AG09309 (cell line): ENCODE results near the gene LDLRAD3.

Experiments
- DNase-seq: peaks from one replicate; pipeline ENCODE4 v3.0.0-alpha.2; 2010; ENCODE audit warnings: low read depth
- H3K4me3 ChIP-seq: 2 replicates; pipeline ENCODE4 v1.5.1; 2011; ENCODE audit warnings: mild to moderate bottlenecking, low read depth, low read length, moderate library complexity; ENCODE audit not compliant: control insufficient read depth
- CTCF ChIP-seq: IDR thresholded peaks from 2 replicates; pipeline ENCODE4 v1.5.1; 2011; ENCODE audit warnings: mild to moderate bottlenecking, low read depth, low read length, inconsistent platforms; ENCODE audit not compliant: insufficient read depth, control insufficient read depth; ENCODE audit errors: missing control alignments

LDLRAD3 gene

DNA sequence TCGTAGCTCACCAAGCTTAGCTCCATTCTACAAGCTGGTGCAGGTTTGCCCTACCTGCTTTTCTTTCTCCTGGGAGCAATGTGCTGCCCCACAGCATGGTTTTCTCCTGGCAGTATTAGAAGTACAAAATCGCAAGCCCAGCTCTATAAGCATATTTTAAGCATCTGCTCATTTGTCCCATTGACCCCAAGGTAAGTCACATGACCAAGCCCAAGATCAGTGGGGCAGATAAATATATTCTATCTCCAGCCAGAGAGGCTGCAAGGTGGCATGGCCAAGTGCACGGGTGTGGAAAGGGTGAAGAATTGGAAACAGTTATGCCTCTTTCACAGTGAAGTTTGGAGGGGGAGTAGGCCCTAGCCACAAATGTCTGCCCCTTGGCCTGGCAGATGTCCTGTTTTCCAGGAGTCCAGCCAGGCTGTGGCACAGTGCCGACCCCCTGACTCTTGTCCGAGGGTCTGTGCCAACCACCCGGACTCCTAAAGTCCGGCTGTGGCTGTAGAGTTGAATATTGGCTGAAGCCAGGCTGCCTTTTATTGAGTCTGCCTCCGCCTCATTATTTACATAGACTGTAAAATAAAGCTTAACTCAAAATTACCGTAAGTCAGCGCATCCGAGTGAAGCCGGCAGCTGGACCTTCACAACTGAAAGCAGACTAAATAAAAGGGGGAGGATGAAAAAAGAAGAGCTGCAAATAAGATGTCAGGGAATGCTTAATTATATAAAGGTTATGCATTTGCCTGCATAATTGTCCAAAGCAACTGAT, 179.7 kb downstream of the LDLRAD3 start:
- TF ChIP-seq CTCF = no peak
- H3K4me3 ChIP-seq = no peak overlapping the region
- DNase-seq = no peak

DNA sequence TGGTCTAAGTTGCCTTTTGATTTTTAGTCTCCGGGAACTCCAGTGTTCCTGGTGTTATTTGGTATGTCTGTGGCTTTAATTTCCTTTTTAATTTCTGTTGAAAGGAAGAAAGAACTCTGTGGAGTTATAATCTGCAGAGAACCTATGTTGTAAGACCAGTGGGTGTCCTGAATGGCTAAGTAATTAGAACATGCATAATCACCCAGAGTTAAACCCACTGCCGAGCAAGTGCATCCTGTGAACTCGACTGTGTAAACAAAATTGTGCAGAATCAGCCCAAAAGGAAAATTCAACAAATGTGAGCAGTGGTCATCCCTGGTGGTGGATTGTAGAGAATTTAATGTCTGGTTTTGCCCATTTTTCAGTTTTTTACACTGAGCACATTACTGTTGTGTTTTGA, 182.8 kb downstream of the LDLRAD3 start:
- no peak overlapping the region for H3K4me3 ChIP-seq
- TF ChIP-seq CTCF = no peak
- DNase-seq = no peak

GRCh38 chr11:36127550-36127949, 183.7 kb downstream of the LDLRAD3 start:
- H3K4me3 ChIP-seq = no peak overlapping the region
- no peak for TF ChIP-seq CTCF
- no peak for DNase-seq

DNA sequence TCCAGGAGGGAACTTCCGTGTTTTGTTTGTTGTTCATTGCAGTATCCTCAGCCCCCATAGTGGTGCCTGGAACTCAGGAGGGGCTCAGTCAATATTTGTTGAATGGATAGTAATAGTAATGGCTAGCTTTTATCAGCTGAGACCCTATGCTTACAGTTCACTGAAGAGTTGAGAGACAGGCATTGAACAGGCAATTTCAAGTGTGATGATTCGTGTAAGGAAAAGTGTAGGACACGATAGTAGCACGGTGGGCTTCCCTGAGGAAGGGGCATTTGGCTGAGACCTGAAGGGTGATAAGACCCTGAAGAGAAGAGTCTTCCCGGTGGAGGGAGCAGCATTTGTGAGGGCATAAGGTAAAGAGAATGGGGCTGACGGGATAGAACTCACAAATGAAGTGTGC, 186.1 kb downstream of the LDLRAD3 start:
- no peak for DNase-seq
- no peak overlapping the region for H3K4me3 ChIP-seq
- TF ChIP-seq CTCF = no peak

GRCh38 chr11:36130401-36130800, 186.5 kb downstream of the LDLRAD3 start:
- no peak overlapping the region for H3K4me3 ChIP-seq
- DNase-seq = no peak
- no peak for TF ChIP-seq CTCF

DNA sequence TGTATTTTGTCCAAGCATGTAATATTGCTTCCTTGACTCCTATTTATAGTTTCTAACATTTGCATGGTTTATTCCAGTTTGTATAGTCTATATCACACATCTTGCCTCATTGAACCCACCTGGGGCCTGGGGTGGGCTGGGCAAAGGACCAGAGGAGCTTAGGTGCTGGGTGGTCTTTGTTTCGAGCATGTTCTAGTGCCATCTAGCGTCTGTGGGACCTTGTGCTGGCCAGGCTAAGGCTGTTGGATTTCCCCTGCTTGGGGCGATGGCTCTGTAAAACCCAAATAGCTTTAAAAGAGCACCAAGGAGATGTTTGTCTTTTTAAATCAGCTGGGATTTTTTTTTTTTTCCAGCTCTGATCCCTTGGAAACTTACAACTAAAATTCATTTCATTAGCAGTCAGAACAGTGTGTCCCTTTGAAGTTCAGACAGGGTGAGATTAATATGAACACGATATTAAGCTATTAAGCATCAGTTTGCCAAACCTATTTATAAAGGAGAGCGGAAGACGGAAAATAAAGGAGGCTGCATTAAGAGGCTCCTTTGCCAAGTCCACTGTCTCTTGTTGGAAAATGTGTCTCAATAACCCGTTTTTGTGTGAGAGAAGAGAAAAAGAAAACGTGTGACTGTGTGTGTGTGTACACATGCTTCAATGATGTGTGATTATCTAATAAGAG, 188.0 kb downstream of the LDLRAD3 start:
- TF ChIP-seq CTCF = peak; percentile 79
- H3K4me3 ChIP-seq = no peak overlapping the region
- DNase-seq = no peak

- DNase-seq = no peak
- no peak overlapping the region for H3K4me3 ChIP-seq
- TF ChIP-seq CTCF = no peak
Measured at GRCh38 chr11:36132940-36133339, 189.1 kb downstream of the LDLRAD3 start.
